Stimulated activated CD4-positive, alpha-beta T cell treated with anti-CD3 and anti-CD28 coated beads, Interleukin-4, amount 100 ng/mL, for 1 hour (primary cell): Measurements from ENCODE around the gene FLYWCH1.
"Not testable (repeated sequence)": the region's sequence is repeated elsewhere in the genome, so short reads cannot be mapped to it uniquely, and the experiment has no call there.

Experiments used
- DNase-seq: peaks from one replicate; pipeline ENCODE4 v3.0.0-alpha.2; 2020

FLYWCH1 gene

DNA sequence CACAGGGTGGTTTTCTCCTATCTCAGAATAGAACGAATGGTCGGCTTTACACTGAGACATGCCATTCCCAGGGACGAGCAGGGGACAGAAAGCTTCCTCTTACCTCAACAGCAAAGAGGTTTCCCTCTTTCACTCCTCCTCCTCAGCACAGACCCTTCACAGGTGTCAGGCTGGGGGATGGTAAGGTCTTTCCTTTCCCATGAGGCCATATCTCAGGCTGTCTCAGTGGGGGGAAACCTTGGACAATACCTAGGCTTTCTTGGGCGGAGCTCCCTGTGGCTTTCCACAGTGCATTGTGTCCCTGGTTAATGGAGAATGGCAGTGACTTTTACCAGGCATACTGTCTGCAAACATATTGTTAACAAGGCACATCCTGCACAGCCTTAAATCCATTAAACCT is 16.4 kb downstream of the FLYWCH1 start:
- not testable (repeated sequence) for DNase-seq

DNA sequence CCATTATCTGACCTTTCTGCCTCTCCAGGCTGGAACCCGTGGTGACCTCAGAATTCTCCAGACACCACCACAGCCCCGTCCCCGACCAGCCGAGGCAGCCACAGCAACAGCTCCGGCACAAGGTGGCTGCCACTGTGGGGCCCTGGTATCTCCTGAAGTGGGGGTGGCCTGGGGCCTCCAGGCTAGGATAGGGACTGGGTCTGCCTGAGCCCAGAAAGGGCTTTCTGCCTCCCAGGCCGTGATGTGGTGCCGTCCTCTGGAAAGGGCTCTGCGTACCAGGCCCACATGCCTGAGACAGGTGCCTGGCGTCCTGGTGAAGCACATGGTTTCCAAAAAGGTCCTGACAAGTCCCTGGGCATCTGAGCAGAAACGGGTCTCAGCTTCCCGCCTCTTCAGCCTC is 17.1 kb downstream of the FLYWCH1 start:
- no peak for DNase-seq

DNA sequence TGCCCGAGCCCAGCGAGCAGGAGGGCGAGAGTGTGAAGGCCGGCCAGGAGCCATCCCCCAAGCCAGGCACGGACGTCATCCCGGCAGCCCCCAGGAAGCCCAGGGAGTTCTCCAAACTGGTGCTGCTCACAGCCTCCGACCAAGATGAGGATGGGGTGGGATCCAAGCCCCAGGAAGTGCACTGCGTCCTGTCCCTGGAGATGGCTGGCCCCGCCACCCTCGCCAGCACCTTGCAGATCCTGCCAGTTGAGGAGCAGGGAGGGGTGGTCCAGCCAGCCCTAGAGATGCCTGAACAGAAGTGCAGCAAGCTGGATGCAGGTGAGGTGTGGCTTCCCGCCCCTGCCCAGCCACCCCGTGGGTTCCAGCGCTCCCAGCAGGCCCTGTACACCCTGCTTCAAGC is 18.0 kb downstream of the FLYWCH1 start:
- DNase-seq: no peak

DNA sequence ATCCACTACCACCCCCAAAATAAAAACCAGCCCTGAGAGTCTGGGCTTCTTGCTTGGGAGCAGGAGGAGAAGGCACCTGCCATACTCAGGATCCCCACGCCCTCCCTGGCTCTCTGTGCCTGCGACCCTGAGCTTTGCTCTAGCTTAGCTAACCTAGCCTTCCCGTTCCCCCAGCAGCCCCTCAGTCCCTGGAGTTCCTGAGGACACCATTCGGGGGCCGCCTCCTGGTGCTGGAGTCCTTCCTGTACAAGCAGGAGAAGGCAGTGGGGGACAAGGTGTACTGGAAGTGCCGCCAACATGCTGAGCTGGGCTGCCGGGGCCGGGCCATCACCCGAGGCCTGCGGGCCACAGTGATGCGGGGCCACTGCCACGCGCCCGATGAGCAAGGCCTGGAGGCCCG is 18.5 kb downstream of the FLYWCH1 start:
- no peak for DNase-seq

DNA sequence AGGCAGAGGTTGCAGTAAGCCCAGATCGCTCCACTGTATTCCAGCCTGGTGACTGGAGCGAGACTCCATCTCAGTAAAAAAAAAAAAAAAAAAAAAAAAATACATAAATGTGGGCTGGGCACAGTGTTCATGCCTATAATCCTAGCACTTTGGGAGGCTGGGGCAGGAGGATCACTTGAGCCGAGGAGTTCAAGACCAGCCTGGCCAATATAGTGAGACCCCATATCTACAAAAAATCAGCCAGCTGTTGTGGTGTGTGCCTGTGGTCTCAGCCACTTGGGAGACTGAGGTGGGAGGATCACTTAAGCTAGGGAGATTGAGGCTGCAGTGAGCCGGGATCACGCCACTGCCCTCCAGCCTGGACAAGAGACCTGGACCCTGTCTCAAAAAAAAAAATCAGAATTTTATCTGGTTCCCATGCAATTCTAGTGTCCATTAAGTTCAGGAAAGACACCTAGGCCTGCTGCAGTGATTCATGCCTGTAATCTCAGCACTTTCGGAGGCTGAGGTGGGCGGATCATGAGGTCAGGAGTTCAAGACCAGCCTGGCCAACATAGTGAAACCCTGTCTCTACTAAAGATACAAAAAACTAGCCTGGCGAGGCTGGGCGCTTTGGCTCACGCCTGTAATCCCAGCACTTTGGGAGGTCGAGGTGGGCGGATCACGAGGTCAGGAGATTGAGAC is 19.6 kb downstream of the FLYWCH1 start:
- not testable (repeated sequence) for DNase-seq

DNA sequence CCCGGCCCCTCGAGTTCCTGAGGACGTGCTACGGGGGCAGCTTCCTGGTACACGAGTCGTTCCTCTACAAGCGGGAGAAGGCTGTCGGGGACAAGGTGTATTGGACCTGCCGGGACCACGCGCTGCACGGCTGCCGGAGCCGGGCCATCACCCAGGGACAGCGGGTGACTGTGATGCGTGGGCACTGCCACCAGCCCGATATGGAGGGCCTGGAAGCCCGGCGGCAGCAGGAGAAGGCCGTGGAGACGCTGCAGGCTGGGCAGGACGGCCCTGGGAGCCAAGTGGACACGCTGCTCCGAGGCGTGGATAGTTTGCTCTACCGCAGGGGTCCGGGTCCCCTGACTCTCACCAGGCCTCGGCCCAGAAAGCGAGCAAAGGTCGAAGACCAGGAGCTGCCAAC is 21.4 kb downstream of the FLYWCH1 start:
- no peak for DNase-seq

DNA sequence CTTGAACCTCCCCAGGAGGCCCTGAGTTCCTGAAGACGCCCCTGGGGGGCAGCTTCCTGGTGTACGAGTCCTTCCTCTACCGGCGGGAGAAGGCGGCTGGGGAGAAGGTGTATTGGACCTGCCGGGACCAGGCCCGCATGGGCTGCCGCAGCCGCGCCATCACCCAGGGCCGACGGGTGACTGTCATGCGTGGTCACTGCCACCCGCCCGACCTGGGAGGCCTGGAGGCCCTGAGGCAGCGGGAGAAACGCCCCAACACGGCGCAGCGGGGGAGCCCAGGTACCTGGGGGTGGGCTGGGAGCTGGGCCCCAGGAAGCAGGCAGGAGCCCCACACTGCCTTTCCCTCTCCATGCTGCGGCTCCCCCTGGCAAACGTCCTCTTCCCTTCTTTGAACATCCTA is 22.0 kb downstream of the FLYWCH1 start:
- no peak for DNase-seq

DNA sequence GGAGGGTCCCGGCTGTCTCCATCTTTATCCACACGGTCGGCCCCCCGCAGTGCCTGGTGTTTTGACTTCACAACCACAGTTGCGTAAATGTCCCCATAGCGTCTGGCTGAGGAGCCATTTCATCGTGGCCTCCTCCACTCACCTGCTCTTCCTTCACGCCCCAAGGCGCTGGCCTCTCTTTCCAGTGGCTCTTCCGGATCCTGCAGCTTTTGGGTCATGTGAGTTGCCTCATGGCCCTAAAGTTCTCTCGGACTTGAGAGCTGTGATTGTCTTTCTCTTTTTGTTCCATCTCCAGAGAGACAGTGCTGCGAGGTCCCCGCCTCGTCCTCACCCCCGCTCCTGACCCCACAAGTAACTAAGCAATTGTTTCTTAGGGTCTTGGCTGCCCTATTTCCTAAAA is 22.7 kb downstream of the FLYWCH1 start:
- DNase-seq: no peak

DNA sequence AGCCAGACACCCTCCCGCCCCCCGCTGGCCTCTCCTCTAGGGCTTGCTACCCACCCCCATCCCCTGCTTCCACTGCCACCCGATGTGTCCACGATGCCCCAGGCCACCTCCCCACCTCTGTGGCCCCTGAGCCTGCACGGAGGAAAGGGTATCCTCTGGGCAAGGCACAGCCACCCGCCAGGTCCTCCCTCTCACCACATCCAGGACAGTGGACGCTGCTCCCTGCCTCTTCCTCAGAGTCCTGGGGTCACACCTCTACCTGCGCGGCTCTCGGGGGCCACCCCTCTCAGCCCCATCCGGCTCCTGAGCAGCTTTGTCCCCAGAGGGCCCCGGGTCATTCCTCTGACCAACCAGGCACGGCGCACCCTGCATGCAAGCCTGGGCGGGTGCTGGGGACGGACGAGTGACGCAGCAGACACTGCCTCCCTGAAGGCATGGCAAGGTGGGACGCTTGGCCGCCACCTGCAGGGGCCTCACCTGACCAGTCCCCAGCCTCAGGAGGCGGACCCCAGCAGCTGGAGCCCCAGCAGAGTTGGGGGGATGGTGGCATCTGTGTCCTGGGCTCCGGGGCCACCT is 24.8 kb downstream of the FLYWCH1 start:
- no peak for DNase-seq

DNA sequence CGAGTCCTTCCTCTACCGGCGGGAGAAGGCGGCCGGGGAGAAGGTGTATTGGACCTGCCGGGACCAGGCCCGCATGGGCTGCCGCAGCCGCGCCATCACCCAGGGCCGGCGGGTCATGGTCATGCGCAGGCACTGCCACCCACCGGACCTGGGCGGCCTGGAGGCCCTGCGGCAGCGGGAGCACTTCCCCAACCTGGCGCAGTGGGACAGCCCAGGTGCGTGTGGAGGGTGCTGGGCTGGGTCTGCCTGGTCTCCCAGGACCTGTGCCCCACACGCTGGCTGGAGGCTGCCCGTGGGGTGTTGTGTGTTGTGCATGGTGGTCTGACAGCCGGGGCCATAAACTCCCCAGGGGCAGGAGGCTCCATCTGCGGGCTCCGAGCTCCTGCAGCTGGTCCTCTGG is 25.4 kb downstream of the FLYWCH1 start:
- DNase-seq: no peak

DNA sequence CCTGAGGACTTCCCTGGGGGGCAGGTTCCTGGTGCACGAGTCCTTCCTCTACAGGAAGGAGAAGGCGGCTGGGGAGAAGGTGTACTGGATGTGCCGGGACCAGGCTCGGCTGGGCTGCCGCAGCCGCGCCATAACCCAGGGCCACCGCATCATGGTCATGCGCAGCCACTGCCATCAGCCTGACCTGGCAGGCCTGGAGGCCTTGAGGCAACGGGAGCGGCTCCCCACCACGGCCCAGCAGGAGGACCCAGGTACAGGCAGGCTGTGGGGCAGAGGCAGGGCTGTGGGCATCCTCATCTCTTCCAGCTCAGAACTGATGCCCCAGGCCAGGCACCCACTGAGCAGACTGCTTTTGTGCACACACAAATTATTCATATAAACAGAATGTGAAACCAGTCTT is 26.5 kb downstream of the FLYWCH1 start:
- no peak for DNase-seq

DNA sequence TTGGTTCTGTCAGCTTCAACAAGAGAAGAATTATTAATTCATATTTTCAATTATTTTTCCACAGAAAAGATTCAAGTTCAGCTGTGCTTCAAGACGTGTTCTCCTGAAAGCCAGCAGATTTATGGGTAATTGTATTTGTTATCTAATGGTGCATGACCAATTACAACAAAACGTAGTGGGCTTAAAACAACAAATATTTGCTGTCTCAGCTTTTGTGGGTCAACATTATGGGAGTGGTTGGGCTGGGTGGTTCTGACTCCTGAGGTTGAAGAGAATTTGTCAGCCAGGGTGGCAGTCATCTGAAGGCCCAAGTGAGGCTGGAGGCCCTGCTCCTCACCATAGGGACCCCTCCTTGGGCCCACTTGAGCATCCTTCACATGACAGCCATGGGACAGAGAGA is 28.2 kb downstream of the FLYWCH1 start:
- no peak for DNase-seq

DNA sequence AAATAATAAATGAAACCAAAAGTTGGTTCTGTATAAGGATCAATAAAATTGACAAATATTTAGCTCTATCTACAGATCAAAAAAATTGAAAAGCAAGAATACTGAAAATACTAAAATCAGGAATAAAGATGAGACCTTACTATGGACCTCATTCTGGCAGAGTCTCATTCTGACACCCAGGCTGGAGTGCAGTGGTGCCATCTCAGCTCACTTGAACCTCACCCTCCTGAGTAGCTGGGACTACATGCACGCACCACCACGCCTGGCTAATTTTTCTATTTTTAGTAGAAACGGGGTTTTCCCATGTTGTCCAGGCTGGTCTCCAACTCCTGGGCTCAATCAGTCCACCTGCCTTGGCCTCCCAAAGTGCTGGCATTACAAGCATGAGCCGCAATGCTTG is 30.3 kb downstream of the FLYWCH1 start:
- no peak for DNase-seq

DNA sequence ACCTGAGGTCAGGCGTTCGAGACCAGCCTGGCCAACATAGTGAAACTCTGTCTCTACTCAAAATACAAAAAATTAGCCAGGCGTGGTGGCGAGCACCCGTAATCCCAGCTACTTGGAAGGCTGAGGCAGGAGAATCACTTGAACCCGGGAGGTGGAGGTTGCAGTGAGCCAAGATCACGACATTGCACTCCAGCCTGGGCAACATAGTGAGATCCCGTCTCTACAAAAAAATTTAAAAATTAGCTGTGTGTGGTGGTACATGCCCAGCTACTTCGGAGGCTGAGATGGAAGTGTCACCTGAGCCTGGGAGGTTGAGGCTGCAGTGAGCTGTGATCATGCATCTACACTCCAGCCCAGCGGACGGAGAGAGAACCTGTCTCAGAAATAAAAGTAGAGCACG is 32.0 kb downstream of the FLYWCH1 start:
- DNase-seq: not testable (repeated sequence)

DNA sequence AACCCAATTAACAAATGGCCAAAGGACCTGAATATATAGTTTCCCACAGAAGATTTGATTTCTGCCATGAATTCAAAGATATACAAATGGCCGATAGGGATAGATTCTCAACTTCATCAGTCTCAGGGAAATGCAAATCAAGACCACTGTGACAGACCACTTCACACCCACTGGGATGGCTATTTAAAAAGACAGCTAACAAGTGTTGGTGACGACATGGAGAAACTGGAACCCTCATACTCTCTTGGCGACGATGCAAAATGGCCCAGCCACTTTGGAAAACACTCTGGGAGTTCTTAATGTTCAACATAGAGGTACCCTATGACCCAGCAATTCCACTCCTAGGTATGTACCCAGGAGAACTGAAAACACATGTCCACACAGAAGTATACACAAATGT is 34.9 kb downstream of the FLYWCH1 start:
- DNase-seq: no peak

DNA sequence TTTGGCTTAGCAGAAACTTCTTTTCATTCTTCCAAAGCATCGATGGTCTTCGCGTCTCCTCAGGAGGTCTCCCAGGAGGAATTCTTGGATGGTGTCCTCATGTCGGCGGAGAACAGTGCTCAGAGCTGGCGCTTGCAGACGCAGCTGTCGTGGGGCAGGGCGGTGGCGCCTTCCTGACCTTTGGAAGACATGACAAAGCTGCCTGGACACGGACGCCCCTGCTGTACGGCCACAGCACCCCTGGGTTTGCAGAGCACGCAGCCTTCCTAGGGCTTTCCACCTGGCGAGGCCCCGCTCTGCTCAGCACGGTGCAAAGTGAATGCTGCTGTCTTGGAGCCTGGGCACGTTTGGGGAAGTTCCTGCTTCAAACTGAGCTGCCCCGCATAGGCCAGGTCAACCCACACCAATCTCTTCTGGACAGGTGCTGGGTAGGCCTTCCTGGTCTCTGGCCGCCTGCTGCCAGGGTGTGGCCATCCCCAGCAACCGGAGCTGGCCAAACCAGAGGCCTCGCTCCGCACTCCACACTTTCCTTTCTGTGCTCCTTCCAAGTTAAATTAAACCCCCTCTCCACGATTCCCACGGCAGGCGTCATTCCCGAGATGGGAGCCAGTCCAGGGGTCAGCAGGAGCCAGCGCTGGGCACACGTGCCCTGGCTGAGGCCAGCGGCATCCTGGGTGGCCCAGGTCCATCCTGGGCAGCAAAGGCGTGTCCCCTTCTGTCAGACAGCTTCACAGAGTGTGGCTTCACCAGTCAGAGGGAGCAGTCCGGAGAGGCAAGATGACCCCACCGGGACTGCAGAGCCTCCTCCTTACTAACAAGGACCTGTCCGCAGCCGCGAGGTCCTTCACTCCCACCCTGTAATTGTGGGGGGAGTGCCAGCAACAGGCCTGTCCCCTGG is 37.3 kb downstream of the FLYWCH1 start:
- DNase-seq: no peak

DNA sequence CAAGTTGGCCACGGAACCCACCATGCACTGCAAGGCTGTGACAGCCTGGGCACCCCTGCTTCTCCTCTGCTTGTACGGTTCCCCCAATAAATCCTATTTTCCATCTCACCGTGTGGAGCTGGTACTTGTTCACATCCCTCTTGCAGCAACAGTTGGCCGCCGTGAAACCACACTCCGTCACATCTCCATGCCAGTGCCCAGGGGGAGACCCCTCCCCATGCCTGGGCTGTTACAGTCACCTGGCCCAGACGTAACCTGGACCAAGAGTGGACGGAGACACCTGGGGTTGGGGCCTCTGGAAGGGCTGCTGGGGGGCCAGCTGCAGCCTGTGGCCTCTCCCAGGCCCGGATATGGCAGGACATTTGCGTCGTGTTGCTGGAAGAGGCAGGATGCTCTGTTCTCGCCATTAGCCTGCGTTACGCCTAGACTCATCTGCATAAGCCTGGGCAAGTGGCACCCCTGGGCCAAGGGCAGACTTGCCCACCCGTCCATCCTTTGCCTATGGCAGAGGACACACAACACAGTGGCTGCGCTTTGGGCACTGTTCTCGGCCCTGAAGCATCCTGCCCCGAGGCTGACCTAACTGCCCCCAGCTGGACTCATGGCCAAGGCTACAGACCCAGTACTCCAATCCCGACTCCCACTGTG is 38.1 kb downstream of the FLYWCH1 start:
- DNase-seq: no peak

DNA sequence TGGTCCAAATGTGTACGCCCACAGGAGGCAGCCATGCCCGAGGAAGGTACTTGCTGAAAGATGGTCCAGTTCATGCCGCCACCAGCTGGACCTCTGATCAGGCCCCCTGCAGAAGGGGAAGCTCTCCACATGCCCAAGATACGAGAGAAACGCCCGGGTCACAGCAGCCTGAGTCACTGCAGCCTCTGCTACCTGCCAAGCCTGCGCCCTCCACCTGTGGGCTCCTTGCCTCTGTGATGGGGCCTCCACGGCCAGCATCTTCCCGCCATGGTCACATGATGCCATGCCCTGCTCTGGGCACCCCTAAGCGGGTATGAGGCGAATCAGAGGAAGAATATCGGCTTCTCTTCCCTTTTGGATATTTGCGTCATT is 38.6 kb downstream of the FLYWCH1 start:
- no peak for DNase-seq

DNA sequence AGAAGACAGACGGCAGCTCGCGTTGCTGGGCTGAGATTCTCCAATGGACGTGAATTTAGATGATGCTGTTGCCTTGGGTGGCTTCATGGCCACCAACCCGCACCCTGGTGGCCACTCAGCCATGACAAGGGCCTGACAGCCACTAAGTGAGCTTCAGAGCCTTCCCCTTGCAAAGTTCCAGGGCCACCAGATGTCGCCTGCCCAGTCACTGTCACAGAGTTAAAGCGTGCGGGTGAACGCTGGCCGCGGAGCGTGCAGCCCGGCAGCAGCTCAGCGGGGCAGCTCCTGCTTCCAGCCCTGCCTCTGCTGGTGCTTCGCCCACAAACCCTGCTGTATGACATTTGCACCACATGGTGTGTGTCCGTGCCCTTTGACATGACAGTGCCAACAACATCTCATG is 39.0 kb downstream of the FLYWCH1 start:
- no peak for DNase-seq

DNA sequence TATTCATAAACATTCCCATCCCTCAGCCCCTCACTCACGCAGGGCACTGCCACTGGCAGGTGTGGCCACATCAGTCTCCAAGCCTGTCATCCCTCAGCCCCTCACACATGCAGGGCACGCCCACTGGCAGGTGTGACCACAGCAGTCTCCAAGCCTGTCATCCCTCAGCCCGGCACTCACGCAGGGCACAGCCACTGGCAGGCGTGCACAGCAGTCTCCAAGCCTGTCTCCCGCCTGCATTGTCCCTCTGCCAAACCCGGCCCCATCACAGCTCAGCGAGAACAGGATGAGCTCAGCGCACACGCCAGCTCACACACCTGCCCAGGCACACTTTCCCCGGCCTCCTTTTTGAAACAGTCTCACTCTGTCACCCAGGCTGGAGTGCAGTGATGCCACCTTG is 40.9 kb downstream of the FLYWCH1 start:
- no peak for DNase-seq

DNA sequence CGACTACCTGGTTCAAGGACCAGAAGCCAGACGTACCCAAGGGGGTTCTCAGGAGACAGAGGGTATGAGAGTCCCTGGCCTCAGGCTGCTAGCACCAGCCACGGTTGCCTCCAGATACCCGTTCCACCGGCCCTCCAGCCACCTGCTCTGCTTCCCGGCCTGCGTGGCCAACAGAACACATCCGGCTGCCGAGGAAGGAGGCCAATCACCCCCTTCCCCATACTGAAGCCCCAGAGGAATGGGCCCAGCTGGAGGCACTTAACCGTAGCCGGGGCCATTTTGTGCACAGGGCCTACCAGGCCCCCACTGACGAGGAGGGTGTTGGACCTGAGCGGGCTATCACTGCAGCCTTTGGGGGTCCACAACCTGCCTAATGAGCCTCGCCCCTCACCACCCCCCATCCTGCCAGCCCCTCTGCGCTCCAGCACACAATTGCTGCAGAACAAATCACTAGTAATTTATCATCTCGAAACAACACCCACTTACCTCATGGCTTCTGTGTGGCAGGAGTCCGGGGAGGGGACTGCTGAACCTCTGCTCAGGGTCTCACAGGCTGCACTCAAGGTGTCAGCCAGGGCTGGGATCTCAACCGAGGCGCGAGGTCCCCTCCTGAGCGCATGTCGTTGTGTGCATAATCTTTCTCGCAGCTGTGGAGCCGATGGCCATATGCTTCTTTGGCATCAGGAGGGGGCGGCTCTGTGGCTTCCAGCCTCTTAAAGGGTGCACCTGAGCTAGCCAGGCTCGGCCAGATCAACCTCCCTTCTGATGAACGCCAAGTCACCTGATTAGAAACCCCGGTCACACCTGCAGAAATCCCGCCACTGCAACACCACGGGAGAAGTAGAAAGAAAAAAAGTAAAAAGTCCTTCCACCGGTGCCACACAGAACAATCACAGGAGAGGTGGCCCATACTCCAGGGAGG is 42.2 kb downstream of the FLYWCH1 start:
- DNase-seq: no peak

DNA sequence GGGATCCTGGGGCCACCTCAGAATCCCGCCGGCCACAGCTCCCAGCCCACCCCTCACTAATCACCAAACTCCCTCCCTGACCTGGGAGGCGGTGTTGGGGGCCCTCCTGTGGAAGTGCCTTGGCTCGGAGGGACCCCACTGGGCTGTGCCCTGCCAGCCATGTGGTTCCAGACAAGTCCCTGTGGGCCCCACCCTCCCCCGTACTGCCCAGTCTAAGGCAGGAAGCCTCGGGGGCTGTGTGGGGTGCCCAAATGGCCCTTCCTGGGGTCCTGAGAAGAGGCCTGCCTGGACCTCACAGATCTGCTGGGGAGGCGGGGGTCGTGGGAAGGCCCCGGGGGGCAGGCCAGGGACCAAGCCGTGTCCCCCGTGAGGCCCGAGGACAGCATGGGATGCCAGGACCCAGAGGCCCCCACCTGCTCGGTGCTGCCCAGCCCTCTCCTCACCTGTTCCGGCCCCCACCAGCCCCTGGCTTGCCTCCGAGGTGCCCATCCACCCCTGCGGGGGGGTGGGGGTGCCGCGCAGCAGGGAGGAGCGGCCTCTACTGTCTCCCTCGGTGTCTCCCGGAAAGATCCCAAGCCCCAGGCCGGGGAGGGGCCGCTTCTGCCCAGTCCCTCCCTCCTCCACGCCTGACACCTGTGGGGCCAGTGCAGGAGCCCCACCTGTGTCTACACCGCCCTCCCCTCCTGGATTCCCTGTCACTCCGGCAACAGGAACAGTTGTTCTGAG is 43.1 kb downstream of the FLYWCH1 start:
- DNase-seq: no peak
